K562 (cell line): ENCODE measurements around the gene FKBP2. TPM values are rescaled to one million over a fixed set of nuclear protein-coding genes. Genes with fewer than 3 reads are reported as not detected.
A peak's percentile ranks its signal among the peaks of the same experiment; 100 is the strongest.

ENCODE experiments used
- GABPA ChIP-seq: fragments of 200-800 bp; sonication (Bioruptor generic); conservative IDR thresholded peaks from 2 replicates; pipeline ENCODE4 v1.6.1; 2016; ENCODE audit warnings: low read depth, missing genetic modification characterization, missing compliant biosample characterization
- KAT2B ChIP-seq: IDR thresholded peaks from one replicate; pipeline ENCODE4 v1.6.1; 2012; ENCODE audit warnings: low read depth, mild to moderate bottlenecking, control low read depth, inconsistent platforms, low read length, moderate library complexity
- KDM4B ChIP-seq, 2 experiments: fragments of 450-650 bp in 1 of 2; sonication (generic) in 1 of 2; IDR thresholded peaks; 2 replicates each; pipeline ENCODE4 v1.6.1; 2016 to 2017; ENCODE audit warnings: borderline replicate concordance in 2 of 2, antibody characterized with exemption in 1 of 2, low read depth in 1 of 2, mild to moderate bottlenecking in 1 of 2
- LEF1 ChIP-seq: fragments of 450-650 bp; IDR thresholded peaks from 2 replicates; pipeline ENCODE4 v1.6.1; 2016; ENCODE audit warnings: mild to moderate bottlenecking
- NFYB ChIP-seq: IDR thresholded peaks from 2 replicates; pipeline ENCODE4 v1.6.1; 2011; ENCODE audit warnings: mild to moderate bottlenecking, moderate library complexity; ENCODE audit not compliant: insufficient read length; ENCODE audit errors: extremely low read depth
- POLR2AphosphoS5 ChIP-seq: IDR thresholded peaks from 2 replicates; pipeline ENCODE4 v1.6.1; 2011; ENCODE audit warnings: mild to moderate bottlenecking, low read depth, low read length, moderate library complexity; ENCODE audit not compliant: control insufficient read depth, insufficient read depth
- PTTG1 ChIP-seq: fragments of 450-650 bp; IDR thresholded peaks from 2 replicates; pipeline ENCODE4 v1.6.1; 2016; ENCODE audit warnings: low read depth, mild to moderate bottlenecking, missing genetic modification characterization, missing compliant biosample characterization
- RB1 ChIP-seq: fragments of 450-650 bp; IDR thresholded peaks from 2 replicates; pipeline ENCODE4 v1.6.1; 2017; ENCODE audit warnings: low read depth, mild to moderate bottlenecking
- RBFOX2 ChIP-seq: fragments of 200-400 bp; formaldehyde crosslinking; IDR thresholded peaks from 2 replicates; pipeline ENCODE4 v1.6.1; 2017; ENCODE audit warnings: low read depth, mild to moderate bottlenecking, low read length, moderate library complexity
- SRSF1 ChIP-seq: fragments of 200-400 bp; formaldehyde crosslinking; IDR thresholded peaks from 2 replicates; pipeline ENCODE4 v1.6.1; 2017; ENCODE audit warnings: mild to moderate bottlenecking, low read depth, low read length, moderate library complexity
- TCF7 ChIP-seq: sonication (generic); IDR thresholded peaks from 2 replicates; pipeline ENCODE4 v1.6.1; 2016; ENCODE audit warnings: antibody characterized with exemption, borderline replicate concordance
- ZFP91 ChIP-seq: sonication (generic); formaldehyde crosslinking; IDR thresholded peaks from 2 replicates; pipeline ENCODE4 v1.8.0; 2022; ENCODE audit warnings: mild to moderate bottlenecking, missing genetic modification reagents
- ZNF561 ChIP-seq: fragments of 450-650 bp; formaldehyde crosslinking; conservative IDR thresholded peaks from 2 replicates; pipeline ENCODE4 v1.4.0; 2020; ENCODE audit warnings: mild to moderate bottlenecking, moderate library complexity
- ZNF609 ChIP-seq: sonication (generic); formaldehyde crosslinking; IDR thresholded peaks from 2 replicates; pipeline ENCODE4 v1.8.1; 2023; ENCODE audit warnings: missing genetic modification reagents, mild to moderate bottlenecking, borderline replicate concordance
- polyA plus RNA-seq, 8 experiments: library from polyadenylated mRNA; depleted of rRNA in 4 of 8; stranded (reverse) in 5 of 8; unstranded in 3 of 8; fragments of >200 nt; fragmentation: Nextera tagmentation in 2 of 8; fragmentation: Illumina TruSeq in 1 of 8; extraction: Ambion mirVana in 2 of 8; extraction: Trizol in 1 of 8; gene quantifications; 2 replicates each; pipeline versions ENCODE4 v1.2.1 to v1.2.3, GENCODE V29; 2011 to 2014; ENCODE audit warnings: inconsistent platforms in 1 of 8, missing spikeins in 1 of 8
- total RNA-seq, 7 experiments: library from RNA; depleted of rRNA in 6 of 7; stranded (reverse); fragments of >200 nt in 6 of 7; fragmentation: Illumina TruSeq in 2 of 7; extraction: Trizol in 2 of 7; gene quantifications; 2 replicates each; pipeline versions ENCODE4 v1.2.1 to v1.2.3, GENCODE V29; 2011 to 2021; ENCODE audit warnings: low replicate concordance in 1 of 7
- TF ChIP-seq, protein P1 (sequence below): fragments of 450-650 bp; IDR thresholded peaks from 2 replicates; pipeline ENCODE4 v1.6.1; 2018; ENCODE audit warnings: mild to moderate bottlenecking, low read depth; ENCODE audit not compliant: partially characterized antibody
- TF ChIP-seq, protein P2 (sequence below): sonication (generic); formaldehyde crosslinking; IDR thresholded peaks from 2 replicates; pipeline ENCODE4 v1.8.1; 2023; ENCODE audit warnings: mild to moderate bottlenecking, missing genetic modification reagents

FKBP2 gene
- total and polyA plus RNA-seq, 9 of the 15 experiments (the other 6 are each of a cell fraction or from before 2014, with no cell fraction given), result 3.5 to 151 (median 58.1) TPM

- TF ChIP-seq ZNF609 (0 out of 2 replicates have a peak, but pooled peaks have one; percentile 58), SRSF1 (no peak), ZFP91 (no peak), KDM4B (IDR thresholded peaks at IDR 0.05; ENCODE audit: borderline replicate concordance in 2 of 2, low read depth in 1 of 2) (no peak), POLR2AphosphoS5 (peak; percentile 69), LEF1 (no peak), GABPA (tag) (no peak), PTTG1 (tag) (no peak), RBFOX2 (peak; percentile 61), KAT2B (no peak), NFYB (no peak), TCF7 (no peak), RB1 (peak; percentile 76), ZNF561 (CRISPR knock-in tag) (no peak)
- TF ChIP-seq, protein P1, sequence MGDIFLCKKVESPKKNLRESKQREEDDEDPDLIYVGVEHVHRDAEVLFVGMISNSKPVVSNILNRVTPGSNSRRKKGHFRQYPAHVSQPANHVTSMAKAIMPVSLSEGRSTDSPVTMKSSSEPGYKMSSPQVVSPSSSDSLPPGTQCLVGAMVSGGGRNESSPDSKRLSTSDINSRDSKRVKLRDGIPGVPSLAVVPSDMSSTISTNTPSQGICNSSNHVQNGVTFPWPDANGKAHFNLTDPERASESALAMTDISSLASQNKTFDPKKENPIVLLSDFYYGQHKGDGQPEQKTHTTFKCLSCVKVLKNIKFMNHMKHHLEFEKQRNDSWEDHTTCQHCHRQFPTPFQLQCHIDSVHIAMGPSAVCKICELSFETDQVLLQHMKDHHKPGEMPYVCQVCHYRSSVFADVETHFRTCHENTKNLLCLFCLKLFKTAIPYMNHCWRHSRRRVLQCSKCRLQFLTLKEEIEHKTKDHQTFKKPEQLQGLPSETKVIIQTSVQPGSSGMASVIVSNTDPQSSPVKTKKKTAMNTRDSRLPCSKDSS, result no peak
- TF ChIP-seq, protein P2, sequence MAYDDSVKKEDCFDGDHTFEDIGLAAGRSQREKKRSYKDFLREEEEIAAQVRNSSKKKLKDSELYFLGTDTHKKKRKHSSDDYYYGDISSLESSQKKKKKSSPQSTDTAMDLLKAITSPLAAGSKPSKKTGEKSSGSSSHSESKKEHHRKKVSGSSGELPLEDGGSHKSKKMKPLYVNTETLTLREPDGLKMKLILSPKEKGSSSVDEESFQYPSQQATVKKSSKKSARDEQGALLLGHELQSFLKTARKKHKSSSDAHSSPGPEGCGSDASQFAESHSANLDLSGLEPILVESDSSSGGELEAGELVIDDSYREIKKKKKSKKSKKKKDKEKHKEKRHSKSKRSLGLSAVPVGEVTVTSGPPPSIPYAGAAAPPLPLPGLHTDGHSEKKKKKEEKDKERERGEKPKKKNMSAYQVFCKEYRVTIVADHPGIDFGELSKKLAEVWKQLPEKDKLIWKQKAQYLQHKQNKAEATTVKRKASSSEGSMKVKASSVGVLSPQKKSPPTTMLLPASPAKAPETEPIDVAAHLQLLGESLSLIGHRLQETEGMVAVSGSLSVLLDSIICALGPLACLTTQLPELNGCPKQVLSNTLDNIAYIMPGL (CRISPR knock-in tag), result peak; percentile 62; the same call in 1 of the 2 replicates
Measured at GRCh38 chr11:64241491-64242374, 838 bp downstream of the FKBP2 start (continued).
